IMR-90 (cell line): ENCODE measurements around the gene UBR4. TPM values are rescaled to one million over a fixed set of nuclear protein-coding genes. Genes with fewer than 3 reads are reported as not detected.

Experiments used
- polyA plus RNA-seq, 3 experiments: library from polyadenylated mRNA; depleted of rRNA; stranded (reverse); fragments of >200 nt; gene quantifications; 2 replicates each; pipeline ENCODE4 v1.2.3, GENCODE V29; 2012; ENCODE audit warnings: low replicate concordance in 1 of 3
- total RNA-seq: library from RNA; depleted of rRNA; stranded (reverse); fragments of >200 nt; gene quantifications from 2 replicates; pipeline ENCODE4 v1.2.3, GENCODE V29; 2012; rRNA removed

UBR4 gene
- total and polyA plus RNA-seq, 2 of the 4 experiments (the other 2 are of a cell fraction) = 87.8 to 121 TPM

Other genes starting within 250 kb of the UBR4 start
- gene EMC1, start 41.3 kb upstream of the UBR4 start, total RNA-seq = 55.3 and 65.4 TPM in 2 replicates
- gene EMC1, start 41.3 kb upstream of the UBR4 start, polyA plus RNA-seq (2012; rRNA removed) = 114 and 128 TPM in 2 replicates
- gene MRTO4, start 41.5 kb upstream of the UBR4 start, total RNA-seq = 58.0 and 58.1 TPM in 2 replicates
- 48.0 and 48.7 TPM in 2 replicates for gene MRTO4, start 41.5 kb upstream of the UBR4 start, polyA plus RNA-seq (2012; rRNA removed)
- under 0.01 and 0.18 TPM in 2 replicates for gene AKR7A3, start 78.5 kb upstream of the UBR4 start, total RNA-seq
- 0.62 and 0.66 TPM in 2 replicates for gene AKR7A3, start 78.5 kb upstream of the UBR4 start, polyA plus RNA-seq (2012; rRNA removed)
- gene AKR7A2, start 101.9 kb upstream of the UBR4 start, total RNA-seq = 50.5 and 60.2 TPM in 2 replicates
- 55.8 and 70.8 TPM in 2 replicates for gene AKR7A2, start 101.9 kb upstream of the UBR4 start, polyA plus RNA-seq (2012; rRNA removed)
- 6.8 and 7.5 TPM in 2 replicates for gene SLC66A1, start 102.1 kb upstream of the UBR4 start, total RNA-seq
- 18.9 and 22.3 TPM in 2 replicates for gene SLC66A1, start 102.1 kb upstream of the UBR4 start, polyA plus RNA-seq (2012; rRNA removed)